ENCODE data around the gene SACM1L.

DNA sequence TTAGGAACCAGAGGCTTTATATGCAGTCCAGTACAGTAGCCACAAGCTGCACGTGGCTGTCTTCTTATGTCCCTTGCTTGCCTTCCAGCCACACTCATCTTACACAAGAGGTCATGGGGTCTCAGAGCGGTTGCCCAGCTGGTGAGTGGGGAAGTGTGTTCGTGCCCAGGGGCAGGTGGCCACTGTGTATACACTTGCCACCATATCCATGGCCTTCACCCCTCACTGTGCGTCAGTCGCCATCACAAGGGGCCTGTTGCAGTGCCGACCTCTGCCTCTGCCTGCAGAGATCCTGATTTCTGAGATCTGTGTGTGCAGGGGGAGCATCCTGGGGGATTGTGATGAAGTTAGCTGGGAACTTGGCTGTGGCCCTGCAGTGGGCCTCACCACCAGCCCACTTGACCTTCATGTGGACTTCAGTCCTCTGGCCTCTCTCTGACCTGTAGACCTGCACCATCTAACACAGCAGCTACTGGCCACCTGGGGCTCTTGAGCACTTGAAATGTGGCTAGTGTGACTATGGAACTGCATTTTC, 43.1 kb upstream of the SACM1L start:
- TF ChIP-seq POLR2A (IDR thresholded peaks at IDR 0.05; ENCODE audit: low read depth, low read length) (no peak), POLR2AphosphoS5 (IDR thresholded peaks at IDR 0.05; ENCODE audit: low read depth, low read length) (no peak)

Data from GM12891 (cell line).